ENCODE data around the gene KLHL40.

DNA sequence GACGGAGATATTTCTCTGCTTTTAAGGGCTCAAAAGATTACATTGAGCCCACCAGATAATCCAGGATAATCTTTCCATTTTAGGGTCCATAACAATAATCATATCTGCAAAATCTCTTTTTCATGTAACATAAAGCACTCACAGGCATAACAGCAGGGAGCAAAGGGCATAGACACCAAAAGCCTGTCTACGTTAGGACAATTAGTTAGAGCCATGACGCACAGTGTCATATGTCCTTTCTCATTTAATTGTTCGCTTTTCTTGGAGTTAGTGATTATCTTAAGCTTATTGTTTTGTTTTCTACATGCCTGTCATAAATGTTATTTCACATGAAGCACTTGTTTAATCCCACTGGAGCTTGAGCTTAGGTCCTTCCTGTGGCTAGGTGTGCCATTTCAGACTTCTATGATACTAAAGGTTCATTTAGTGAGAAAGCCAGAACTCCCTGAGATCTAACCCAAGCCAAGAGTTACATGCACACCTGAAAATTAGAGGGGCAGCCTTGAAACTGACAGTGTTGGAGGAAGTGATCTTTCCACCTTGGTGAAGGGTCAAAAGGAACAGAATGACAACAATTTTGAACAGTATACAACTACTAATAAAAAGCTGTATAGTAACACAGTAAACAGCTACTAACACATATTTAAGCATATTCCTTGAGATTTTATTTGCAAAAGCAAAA, 29.0 kb downstream of the KLHL40 start:
- TF ChIP-seq POLR2A (IDR thresholded peaks at IDR 0.05; ENCODE audit: low read depth), result no peak
- TF ChIP-seq, protein P1, sequence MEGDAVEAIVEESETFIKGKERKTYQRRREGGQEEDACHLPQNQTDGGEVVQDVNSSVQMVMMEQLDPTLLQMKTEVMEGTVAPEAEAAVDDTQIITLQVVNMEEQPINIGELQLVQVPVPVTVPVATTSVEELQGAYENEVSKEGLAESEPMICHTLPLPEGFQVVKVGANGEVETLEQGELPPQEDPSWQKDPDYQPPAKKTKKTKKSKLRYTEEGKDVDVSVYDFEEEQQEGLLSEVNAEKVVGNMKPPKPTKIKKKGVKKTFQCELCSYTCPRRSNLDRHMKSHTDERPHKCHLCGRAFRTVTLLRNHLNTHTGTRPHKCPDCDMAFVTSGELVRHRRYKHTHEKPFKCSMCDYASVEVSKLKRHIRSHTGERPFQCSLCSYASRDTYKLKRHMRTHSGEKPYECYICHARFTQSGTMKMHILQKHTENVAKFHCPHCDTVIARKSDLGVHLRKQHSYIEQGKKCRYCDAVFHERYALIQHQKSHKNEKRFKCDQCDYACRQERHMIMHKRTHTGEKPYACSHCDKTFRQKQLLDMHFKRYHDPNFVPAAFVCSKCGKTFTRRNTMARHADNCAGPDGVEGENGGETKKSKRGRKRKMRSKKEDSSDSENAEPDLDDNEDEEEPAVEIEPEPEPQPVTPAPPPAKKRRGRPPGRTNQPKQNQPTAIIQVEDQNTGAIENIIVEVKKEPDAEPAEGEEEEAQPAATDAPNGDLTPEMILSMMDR (IDR thresholded peaks at IDR 0.05), result no peak
- no peak for TF ChIP-seq EP300 (IDR thresholded peaks at IDR 0.05)
- TF ChIP-seq POLR2AphosphoS5 (IDR thresholded peaks at IDR 0.05), result no peak

Measured in esophagus muscularis mucosa (tissue), 4 donors.